ENCODE data around the gene LBX1.

LBX1 gene

DNA sequence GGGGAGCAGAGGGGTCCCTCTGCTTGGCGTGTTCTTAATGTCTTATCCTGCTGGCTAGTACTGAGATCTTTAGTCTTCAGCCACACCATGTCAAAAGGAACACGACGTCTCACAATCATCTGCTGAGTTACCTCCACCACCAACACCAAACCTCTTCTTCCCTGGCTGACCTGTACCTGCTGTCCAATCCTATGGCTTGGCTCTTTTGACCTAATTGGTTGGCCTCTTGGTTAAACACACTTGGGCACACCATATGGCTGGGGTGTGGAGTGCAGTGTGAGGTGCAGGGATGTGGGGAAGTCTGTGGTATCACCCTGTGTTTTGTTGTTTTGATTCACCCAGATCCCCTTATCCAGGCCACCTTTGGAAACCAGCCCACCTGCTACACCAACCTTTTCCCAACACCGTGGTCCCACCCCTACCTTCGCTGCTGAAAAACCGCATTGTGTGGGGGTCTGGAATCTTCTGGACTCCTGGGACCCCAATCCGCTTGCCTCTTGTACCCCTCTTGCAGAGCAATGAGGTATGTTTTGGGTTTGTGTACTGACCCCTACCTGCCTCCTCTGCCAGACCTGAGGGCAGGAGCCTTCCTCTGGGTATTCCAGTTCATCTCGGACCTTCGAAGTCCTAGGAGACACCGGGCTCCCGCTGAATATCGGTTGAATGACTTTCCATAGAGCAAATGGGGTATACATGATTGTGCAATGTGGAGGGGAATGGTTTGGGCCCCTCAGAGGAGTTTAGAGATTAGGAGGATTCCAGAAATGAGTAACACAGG is 2.8 kb upstream of the LBX1 start:
- H3K36me3 Mint-ChIP-seq, result no peaks in the 10 kb centered on the region
- no peaks in the 10 kb centered on the region for H3K9me3 Mint-ChIP-seq
- H3K27me3 Mint-ChIP-seq, result peaks cover 66% of the 10 kb centered on the region
- peaks cover 25% of the 10 kb centered on the region for H3K4me1 Mint-ChIP-seq
- no peak overlapping the region for H3K4me3 Mint-ChIP-seq
- H3K27ac Mint-ChIP-seq, result no peak overlapping the region

DNA sequence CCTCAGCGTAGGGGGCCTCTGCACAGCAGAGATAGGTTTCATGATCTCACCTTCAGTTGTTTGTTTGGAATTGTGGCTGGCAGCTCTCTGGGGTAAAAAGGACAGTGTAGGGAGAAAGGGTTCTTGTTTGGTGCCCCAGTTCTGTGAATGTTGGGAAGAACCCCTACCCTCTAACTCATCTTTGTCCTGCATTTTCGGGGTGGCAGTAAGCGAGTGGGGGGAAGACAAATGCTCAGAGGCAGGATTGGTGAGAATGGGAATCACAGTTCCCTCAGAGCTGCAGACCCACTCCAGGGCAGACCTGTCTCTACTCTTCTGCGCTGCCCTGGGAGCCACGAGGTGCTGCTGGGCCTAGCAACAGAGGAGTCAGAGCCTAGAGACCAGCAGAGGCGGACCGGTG is 1.8 kb upstream of the LBX1 start:
- no peaks in the 10 kb centered on the region for H3K36me3 Mint-ChIP-seq
- no peak overlapping the region for H3K27ac Mint-ChIP-seq

DNA sequence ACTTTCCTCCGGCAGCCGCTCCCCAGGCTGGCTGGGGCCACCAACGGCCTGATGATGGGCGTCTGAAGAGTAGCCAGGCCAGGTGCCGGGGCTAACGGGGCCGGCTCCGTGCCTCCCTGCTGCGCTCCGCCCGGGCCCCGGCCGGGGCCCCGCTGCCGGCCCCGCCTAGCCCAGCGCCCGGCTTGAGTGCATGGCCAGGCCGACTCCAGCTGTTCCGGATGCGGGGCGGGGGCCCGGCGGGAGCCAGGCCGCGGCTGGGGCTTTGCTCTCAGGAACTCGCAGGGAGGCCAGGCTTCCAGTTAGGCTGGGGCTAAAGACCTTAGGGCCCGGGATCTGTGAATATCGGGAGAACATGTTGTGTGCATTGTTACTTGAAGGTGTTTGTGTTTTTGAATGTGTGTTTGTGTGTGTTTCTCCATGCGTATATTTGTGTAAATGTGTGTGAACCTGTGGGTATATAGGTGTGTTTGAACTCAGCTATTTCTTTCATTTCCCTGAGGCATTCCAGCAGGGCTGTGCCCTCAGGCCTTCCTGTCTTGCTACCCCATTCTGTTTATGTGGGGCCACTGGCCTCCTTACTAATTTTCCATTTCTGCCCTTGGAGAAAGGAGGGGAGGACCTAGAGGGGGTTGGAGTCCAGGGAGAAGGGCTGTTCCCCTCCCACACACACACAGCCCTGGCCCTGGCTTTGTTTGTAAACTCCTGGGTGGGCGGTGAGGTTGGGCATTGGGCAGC is 1.1 kb upstream of the LBX1 start:
- Mint-ChIP-seq H3K27me3 (peaks cover 67% of the 10 kb centered on the region), H3K9me3 (no peaks in the 10 kb centered on the region), H3K4me1 (peaks cover 29% of the 10 kb centered on the region), H3K27ac (no peak overlapping the region), H3K36me3 (no peaks in the 10 kb centered on the region), H3K4me3 (no peak overlapping the region)

More for the DNA sequence above, 1.8 kb upstream of the LBX1 start:
- Mint-ChIP-seq H3K4me3 (no peak overlapping the region), H3K4me1 (peaks cover 27% of the 10 kb centered on the region), H3K9me3 (no peaks in the 10 kb centered on the region), H3K27me3 (peaks cover 68% of the 10 kb centered on the region)

DNA sequence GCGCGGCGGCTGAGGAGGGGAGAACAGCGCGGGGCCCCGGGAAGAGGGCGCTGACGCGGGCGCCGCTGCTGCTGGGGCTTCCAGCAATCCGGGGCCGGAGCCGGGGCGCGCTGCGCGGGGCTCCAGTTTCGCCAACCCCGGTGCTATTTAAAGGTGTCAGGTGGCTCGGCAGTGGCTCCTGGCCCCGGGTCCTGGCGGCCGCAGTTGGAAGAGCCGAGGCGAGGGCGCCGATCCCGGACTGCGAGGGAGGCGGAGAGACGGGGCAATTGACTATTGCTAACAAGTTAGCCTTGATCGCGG is 347 bp downstream of the LBX1 start:
- no peaks in the 10 kb centered on the region for H3K36me3 Mint-ChIP-seq
- H3K9me3 Mint-ChIP-seq, result no peaks in the 10 kb centered on the region
- peaks cover 39% of the 10 kb centered on the region for H3K4me1 Mint-ChIP-seq
- no peak overlapping the region for H3K27ac Mint-ChIP-seq
- H3K27me3 Mint-ChIP-seq, result peaks cover 65% of the 10 kb centered on the region
- peak overlapping the region; percentile 62 for H3K4me3 Mint-ChIP-seq

DNA sequence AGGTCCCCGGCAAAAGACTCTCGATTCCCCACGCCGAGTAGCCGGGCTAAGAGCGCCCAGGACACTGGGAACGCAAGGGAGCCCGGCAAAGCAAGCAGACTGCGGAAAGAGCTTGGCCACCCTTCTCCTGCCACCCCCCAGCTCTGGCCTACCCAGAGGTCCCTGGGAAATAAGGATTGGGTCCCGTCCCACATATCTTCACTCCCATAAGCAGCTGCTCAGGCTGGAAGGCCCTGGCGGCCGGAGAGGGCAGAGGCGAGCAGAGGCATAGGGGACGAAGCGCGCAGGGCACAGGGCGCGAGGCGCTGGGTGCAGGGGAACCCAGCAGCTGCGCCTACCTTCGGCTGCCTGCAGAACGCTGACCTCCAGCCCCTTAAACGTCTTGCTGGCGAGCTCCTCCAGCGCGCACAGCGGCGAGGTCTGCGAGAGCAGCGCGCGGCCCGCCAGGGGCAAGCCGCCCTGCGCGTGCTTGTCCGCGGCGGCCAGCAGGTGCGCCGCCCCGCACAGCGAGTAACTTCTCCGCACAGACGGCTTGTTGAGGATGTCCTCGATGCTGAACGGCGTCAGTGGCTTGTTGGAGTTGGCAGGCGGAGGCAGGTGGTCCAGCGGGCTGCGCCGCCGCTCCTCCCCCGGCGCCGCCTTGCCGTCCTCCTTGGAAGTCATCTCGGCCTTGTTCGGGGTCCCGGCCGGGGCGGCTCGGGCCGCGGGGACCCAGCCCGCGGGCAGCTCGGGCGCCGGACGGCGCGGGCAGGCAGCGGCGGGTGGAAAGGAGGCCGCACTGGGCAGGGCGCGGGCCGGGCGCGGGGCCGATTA is 904 bp downstream of the LBX1 start:
- H3K9me3 Mint-ChIP-seq, result no peaks in the 10 kb centered on the region
- no peaks in the 10 kb centered on the region for H3K36me3 Mint-ChIP-seq
- no peak overlapping the region for H3K27ac Mint-ChIP-seq
- peaks cover 42% of the 10 kb centered on the region for H3K4me1 Mint-ChIP-seq
- H3K4me3 Mint-ChIP-seq, result peak overlapping the region; percentile 75
- H3K27me3 Mint-ChIP-seq, result peaks cover 63% of the 10 kb centered on the region

DNA sequence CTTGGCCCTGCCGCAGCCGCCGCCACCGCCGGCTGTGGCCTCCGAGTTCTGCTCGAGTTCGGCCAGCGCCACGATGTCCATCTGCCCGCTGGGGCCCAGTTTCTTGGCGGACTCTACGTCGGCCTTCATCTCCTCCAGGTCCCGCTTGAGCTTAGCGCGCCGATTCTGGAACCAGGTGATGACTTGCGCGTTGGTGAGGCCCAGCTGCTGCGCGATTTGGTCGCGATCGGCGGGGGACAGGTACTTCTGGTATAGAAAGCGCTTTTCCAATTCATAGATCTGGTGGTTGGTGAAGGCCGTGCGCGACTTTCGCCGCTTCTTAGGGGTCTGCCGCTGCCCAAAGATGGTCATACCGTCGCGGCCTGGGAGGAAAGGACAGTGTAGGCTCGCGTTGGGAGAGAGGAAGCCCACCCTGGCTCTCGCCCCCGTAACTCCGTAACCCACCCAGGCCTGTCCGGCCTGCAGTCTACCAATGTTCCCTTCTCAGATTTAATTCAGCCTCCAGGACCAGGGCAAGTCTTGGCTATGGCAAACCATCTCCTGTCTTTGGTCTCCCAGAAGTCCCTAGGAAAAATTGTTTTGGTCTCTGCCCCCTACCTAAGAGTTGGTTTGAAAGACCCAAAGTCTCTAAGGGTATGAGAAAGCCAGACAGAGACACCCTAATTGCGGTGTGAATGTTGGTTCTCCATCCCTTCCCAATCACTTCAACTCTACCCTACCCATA is 1.7 kb downstream of the LBX1 start:
- Mint-ChIP-seq H3K4me1 (peaks cover 45% of the 10 kb centered on the region), H3K36me3 (no peaks in the 10 kb centered on the region), H3K9me3 (no peaks in the 10 kb centered on the region), H3K4me3 (peak overlapping the region; percentile 75), H3K27ac (no peak overlapping the region), H3K27me3 (peaks cover 60% of the 10 kb centered on the region)

DNA sequence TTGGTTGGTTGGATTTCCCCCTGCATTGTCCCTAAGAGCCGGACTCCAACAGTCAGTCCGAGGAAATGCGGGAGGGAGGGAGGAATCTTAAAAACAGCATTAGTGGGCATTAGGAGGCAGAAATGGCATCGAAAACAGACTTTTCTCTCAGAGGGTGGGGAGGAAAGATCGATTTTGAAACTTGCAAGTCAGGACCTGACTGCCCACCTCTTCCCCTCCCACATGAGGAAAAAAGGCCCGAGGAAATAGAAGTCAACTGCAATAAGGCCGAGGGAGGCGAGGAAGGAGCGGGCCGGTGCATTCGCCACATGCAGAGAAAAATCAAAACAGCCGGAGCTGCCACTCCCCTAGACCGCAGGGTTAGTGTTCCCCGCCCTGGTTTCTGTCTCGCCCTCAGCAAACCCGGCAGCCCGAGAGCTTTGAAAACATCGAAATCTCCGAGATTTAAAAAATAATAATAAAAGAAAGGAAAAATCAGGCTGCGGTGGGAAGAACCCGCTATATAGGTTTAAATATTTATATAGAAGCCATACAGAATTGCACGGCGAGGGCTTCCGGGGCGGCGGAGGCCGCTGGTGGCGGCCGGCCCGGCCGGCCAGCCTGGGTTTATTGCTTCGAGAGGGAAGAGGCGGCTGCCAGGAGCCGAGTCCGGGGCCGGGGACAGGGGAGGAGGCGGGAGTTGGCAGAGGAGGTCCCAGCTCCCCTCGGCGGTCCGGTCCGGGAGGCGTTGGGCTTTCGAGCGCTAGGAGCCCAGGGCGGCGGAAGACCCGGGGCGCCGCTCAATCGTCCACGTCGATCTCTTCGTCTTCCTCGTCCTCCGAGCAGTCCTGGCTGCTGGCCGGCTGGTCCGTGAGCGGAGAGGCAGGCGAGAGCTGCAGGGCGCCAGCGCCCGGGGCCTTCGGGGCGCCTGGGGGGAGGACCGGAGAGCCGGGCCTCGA is 2.5 kb downstream of the LBX1 start:
- peaks cover 57% of the 10 kb centered on the region for H3K27me3 Mint-ChIP-seq
- peaks cover 45% of the 10 kb centered on the region for H3K4me1 Mint-ChIP-seq
- no peaks in the 10 kb centered on the region for H3K9me3 Mint-ChIP-seq
- no peak overlapping the region for H3K27ac Mint-ChIP-seq
- H3K36me3 Mint-ChIP-seq, result no peaks in the 10 kb centered on the region
- H3K4me3 Mint-ChIP-seq, result peak overlapping the region; percentile 75

DNA sequence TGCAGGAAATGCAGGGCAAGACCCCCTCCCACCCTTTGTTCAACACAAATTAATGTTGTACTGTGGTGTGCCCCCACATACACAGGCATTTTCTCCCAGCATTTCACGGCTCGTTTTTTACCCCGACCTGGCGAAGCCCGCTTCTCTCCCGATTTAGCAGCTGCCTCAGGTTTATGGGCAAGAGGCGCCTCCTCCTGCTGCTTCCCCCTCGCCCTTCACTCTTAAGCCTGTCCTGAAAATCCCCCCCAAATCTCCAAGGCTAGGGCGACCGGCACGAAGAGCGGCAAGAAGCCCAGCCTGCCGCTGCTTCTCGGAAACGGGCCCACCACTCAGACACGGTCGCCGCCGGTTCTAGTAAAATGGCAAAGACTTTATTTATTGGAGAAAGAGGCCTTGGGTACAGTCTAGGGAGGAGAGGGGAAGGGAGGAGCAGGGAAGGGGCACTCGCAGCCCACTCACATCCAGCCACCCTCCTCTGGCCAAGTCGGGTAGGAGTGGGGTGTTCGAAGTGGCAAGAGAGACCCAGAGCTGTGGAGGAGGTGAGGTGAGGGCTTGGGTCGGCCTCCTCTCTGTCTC is 3.3 kb downstream of the LBX1 start:
- no peak overlapping the region for H3K27ac Mint-ChIP-seq

DNA sequence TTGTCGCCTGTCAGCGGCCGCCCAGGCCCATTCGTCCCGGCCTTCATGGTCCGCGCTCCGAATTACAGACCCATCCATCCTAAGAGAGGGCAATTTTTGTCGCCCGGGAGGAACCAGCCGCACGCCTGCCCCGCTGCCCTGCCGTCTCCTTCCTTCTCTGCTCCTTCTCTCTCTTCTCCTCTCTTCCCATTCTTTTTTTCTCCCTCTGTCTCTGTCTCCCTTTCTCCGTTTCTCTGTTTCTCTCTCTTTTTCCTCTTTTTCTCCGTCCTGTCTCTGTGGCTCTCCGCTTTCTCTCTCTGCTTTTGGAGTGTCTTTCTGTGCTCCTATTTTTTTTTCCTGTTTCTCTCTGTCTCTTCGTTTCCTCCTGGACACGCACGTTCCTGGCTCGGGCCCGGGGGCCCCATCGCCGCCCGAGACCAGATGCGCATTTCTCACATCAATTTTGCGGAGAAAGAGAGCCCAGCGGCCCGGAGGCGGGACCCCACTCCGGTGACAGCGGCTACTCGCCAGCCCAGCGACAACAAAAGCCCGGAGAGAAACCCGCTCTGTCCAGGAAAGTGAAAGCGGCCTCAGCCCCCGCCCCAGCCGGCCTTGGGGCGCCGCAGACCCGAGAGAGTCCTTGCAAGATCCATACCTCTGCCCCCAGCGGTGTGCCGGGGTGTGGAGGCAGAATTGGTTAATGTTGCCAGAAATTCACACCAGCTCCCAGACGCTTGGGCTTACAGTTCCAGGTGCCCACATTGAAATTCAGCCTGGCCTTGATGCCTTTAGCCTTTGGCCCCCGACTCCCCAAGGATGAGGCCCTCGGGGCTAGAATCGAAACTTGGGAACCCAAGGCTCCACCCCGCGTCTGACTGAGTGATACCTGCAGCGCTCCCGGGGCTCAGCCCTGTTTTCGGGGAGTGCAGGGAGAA is 4.1 kb downstream of the LBX1 start:
- no peaks in the 10 kb centered on the region for H3K36me3 Mint-ChIP-seq
- peaks cover 56% of the 10 kb centered on the region for H3K27me3 Mint-ChIP-seq
- H3K4me3 Mint-ChIP-seq, result peak overlapping the region; percentile 56
- H3K9me3 Mint-ChIP-seq, result no peaks in the 10 kb centered on the region
- peaks cover 41% of the 10 kb centered on the region for H3K4me1 Mint-ChIP-seq
- peak overlapping the region; percentile 8 for H3K27ac Mint-ChIP-seq

More for the DNA sequence above, 3.3 kb downstream of the LBX1 start:
- Mint-ChIP-seq H3K27me3 (peaks cover 56% of the 10 kb centered on the region), H3K4me1 (peaks cover 45% of the 10 kb centered on the region), H3K9me3 (no peaks in the 10 kb centered on the region), H3K4me3 (peak overlapping the region; percentile 67), H3K36me3 (no peaks in the 10 kb centered on the region)

DNA sequence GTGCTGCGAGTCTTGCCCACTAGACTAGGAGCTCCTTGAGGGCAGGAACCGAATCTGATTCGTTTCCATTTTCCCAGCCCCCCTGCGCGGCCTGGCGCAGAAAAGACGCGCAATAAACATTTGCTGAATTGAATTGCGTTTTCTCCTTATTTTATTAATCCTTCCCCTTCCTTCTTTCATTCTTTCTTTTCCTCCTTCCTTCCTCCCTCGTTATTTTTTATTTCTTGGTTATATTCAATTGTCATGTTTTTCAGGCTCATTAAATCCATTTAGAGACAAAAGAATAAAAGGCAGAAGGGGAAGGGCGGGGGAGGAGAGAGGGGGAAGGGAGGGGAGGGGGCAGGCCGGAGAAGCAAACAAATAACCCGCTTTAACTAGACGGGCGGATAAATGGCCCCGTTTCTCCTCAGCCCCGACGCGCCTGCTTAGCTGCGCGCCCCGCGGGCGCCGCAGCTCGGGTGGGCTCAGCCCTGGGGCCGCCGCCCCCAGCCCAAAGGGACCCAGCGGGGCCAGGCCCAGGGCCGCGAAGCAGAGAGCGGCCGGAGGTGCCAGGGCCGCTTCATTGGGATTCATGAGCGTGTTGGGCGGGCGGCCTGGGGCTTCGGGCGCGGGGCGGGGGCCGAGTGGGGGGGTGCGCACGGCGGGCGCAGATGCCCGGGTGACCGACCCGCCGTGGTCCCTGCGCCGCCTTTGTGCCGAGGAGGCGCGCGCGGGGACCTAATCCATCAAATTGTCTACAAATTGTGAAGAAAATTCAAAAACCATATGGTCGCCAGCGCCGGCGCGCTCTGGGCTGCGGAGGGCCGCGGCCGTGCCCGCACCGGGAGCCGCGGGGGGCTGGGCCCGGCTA is 5.0 kb downstream of the LBX1 start:
- Mint-ChIP-seq H3K4me3 (no peak overlapping the region), H3K4me1 (peaks cover 40% of the 10 kb centered on the region)

DNA sequence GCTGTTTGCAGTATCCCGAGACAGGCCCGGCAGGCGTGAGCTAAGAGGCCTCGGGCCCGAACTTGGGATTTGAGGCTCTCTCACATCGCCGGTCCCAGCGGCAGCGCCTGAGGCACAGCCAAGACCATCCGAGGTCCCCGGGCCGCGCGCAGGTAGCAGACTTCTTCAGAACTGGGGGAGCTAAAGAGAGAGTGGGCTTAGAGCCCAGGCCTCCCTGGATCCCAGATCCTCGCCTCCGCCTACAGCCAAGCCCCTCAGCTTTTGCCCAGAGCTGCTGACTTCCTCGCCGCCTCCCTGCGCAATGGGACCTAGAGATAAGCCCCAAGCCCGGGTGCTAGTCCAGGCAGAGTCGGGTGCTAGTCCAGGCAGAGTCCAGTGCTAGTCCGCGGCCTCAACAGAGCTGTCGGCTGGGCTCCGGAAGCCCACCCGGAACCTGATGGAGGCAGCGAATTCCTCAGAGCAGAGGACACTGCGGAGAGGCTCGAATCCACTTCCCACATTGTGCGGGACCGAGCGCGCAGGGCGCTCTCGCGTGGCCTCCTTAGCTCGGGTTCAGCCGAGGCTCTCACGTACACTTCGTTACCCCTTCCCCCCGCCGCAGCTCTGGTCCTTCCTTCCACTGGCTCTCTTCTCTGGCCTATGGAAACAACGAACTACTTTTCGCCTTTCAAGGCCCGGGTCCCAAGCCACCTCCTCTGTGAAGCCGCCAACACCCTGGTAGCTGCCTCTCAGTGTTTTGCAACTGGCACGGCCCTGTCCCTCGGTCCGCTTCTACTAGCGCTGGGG is 5.8 kb downstream of the LBX1 start:
- Mint-ChIP-seq H3K9me3 (no peaks in the 10 kb centered on the region), H3K4me1 (peaks cover 36% of the 10 kb centered on the region)

More for the DNA sequence above, 5.0 kb downstream of the LBX1 start:
- Mint-ChIP-seq H3K27ac (peak overlapping the region; percentile 51), H3K36me3 (no peaks in the 10 kb centered on the region), H3K9me3 (no peaks in the 10 kb centered on the region), H3K27me3 (peaks cover 64% of the 10 kb centered on the region)

DNA sequence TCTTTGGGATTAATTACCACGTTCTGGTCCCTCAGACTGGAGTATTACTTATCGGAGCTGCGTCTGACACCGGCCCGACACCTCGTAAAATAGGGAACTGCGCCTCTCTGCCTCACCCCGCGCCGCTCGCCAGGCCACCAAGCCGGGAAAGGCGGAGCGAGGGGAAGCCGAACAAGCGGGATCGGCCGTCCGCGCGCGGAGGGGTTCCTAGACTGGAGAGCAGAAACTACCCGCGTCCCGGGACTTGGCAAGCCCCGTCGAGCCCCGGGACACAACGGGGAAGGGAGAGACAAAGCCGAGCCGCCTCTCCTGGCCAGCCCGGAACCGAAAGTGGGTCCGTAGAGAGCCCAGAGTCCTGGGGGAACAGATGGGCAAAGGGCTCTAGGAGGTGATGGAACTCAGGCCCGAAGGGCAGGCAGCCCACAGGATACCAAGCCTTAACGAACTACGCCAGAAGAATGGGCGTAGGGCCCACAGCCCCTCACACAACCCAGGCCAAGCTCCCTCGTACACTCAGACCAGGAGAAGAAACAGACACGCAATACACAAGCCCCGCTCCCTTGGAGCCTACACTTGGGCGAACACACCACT is 6.5 kb downstream of the LBX1 start:
- no peaks in the 10 kb centered on the region for H3K36me3 Mint-ChIP-seq
- H3K27ac Mint-ChIP-seq, result peak overlapping the region; percentile 12

More for the DNA sequence above, 5.8 kb downstream of the LBX1 start:
- Mint-ChIP-seq H3K27ac (no peak overlapping the region), H3K36me3 (no peaks in the 10 kb centered on the region), H3K4me3 (peak overlapping the region; percentile 67), H3K27me3 (peaks cover 66% of the 10 kb centered on the region)

More for the DNA sequence above, 6.5 kb downstream of the LBX1 start:
- peaks cover 67% of the 10 kb centered on the region for H3K27me3 Mint-ChIP-seq
- peak overlapping the region; percentile 67 for H3K4me3 Mint-ChIP-seq
- H3K9me3 Mint-ChIP-seq, result no peaks in the 10 kb centered on the region
- peaks cover 32% of the 10 kb centered on the region for H3K4me1 Mint-ChIP-seq
